Pancreas (tissue), 10 donors: ENCODE data around the gene GTF3C1. TPM values are rescaled to one million over a fixed set of nuclear protein-coding genes. Genes with fewer than 3 reads are reported as not detected.

Experiments used
- ATAC-seq, 4 donors: fragments of 200-7000 bp; cut with Tn5 transposase; one replicate each; pipeline versions ENCODE4 v1.8.0 to v1.9.1; 2020; ENCODE audit warnings: mild to moderate bottlenecking in 4 of 4, moderate library complexity in 4 of 4
- DNase-seq, 6 donors: peaks; one replicate each; pipeline ENCODE4 v3.0.0-alpha.2; 2020
- FAIRE-seq: peaks from 2 replicates; lab custom pipeline; 2012; peaks lifted over from hg19 to GRCh38; lab: Jason Lieb, UNC
- H3K27ac ChIP-seq, 4 donors: fragments of 200-600 bp; sonication (generic); 1 replicate in 3 of 4; 2 replicates in 1 of 4; pipeline versions ENCODE4 v1.5.0 to v1.8.0; 2020
- H3K27me3 ChIP-seq, 4 donors: fragments of 200-600 bp; one replicate each; pipeline ENCODE4 v1.8.0; 2021
- H3K36me3 ChIP-seq, 3 donors: fragments of 200-600 bp; sonication (generic) in 1 of 3; one replicate each; pipeline versions ENCODE4 v1.5.0 to v1.8.0; 2020 to 2021
- H3K4me1 ChIP-seq, 3 donors: fragments of 200-600 bp; one replicate each; pipeline ENCODE4 v1.8.0; 2021
- H3K4me3 ChIP-seq, 4 donors: fragments of 200-600 bp; sonication (generic) in 2 of 4; one replicate each; pipeline versions ENCODE4 v1.5.0 to v1.8.0; 2020 to 2021
- H3K9me3 ChIP-seq, 4 donors: fragments of 200-600 bp; one replicate each; pipeline ENCODE4 v1.8.0; 2021
- CTCF ChIP-seq, 4 donors: fragments of 200-600 bp; sonication (generic) in 3 of 4; IDR thresholded peaks; one replicate each; pipeline versions ENCODE4 v1.5.0 to v1.8.0; 2021; ENCODE audit warnings: antibody characterized with exemption in 4 of 4
- WGBS, 2 donors: extraction: QIAGEN DNeasy Blood & Tissue Kit; methylation state at CpG; one replicate each; pipeline ENCODE4 v1.1.7; 2013; 5-methylcytosine and 5-hydroxymethylcytosine counted together
- intact Hi-C, 3 donors: fragments of 100-400 bp; cut with DNase I; formaldehyde crosslinking; loops; one replicate each; pipeline versions ENCODE4 v1.11.1 to v1.14.2; 2022
- polyA plus RNA-seq, 2 donors: library from polyadenylated mRNA; stranded (reverse); fragments of 200-250 nt; gene quantifications; one replicate each; pipeline ENCODE4 v1.2.3, GENCODE V29; 2013
- total RNA-seq, 6 donors: library from RNA; stranded (reverse); fragmentation: NEBNext Ultra II Directional in 4 of 6; extraction: Animal tissue kit (Norgen Biotek cat#: 25700) in 4 of 6; gene quantifications; one replicate each; pipeline versions ENCODE4 v1.2.1 to v1.2.4, GENCODE V29; 2021 to 2023
- donor health status: healthy with polysubstance abuse.
- donor health status: DM: no; HTN: no; CAD: no; lungs with moderate emphysema.
- donor health status: DM: no; HTN: no; CAD: no.
- donor health status: control.
- donor health status: control.
- donor health status: Bipolar disorder and iron deficiency.
- donor health status: DM: yes; HTN: yes; CAD: no.
- donor health status: DM: no; HTN: no; CAD: no.
- donor health status: DM: no; HTN: no; CAD: no.
- donor health status: DM: yes; HTN: yes; CAD: no.

GTF3C1 gene
- total and polyA plus RNA-seq, 8 donors: 31.5 to 113 (median 43.8) TPM

- Histone ChIP-seq H3K27ac (no peak overlapping the region), H3K36me3 (peaks cover 8 to 91% (median 62%) of the 10 kb centered on the region in 3 donors), H3K4me3 (no peak overlapping the region), H3K9me3 (no peaks in the 10 kb centered on the region), H3K4me1 (no peaks in the 10 kb centered on the region), H3K27me3 (no peaks in the 10 kb centered on the region)
- TF ChIP-seq CTCF (IDR thresholded peaks at IDR 0.05): no peak
- no peak for FAIRE-seq
- intact Hi-C loops: no loop called here
- no peak for ATAC-seq
- WGBS, 2 donors: 93 to 98% methylated on average over 9 of the region's 9 CpGs
- DNase-seq: no peak
Measured at GRCh38 chr16:27485126-27485525, 64.6 kb downstream of the GTF3C1 start.

GRCh38 chr16:27483624-27484023, 66.1 kb downstream of the GTF3C1 start:
- peaks cover 8 to 88% (median 51%) of the 10 kb centered on the region in 3 donors for H3K36me3 ChIP-seq
- no peaks in the 10 kb centered on the region for H3K9me3 ChIP-seq
- FAIRE-seq: no peak
- H3K27me3 ChIP-seq: no peaks in the 10 kb centered on the region
- WGBS, 2 donors: 96 to 97% methylated on average over 5 of the region's 5 CpGs
- H3K4me1 ChIP-seq: no peaks in the 10 kb centered on the region
- no peak for ATAC-seq
- no peak overlapping the region for H3K4me3 ChIP-seq
- no peak for TF ChIP-seq CTCF (IDR thresholded peaks at IDR 0.05)
- intact Hi-C loops: no loop called here
- peak in 1 of 6 donors; percentile 18 for DNase-seq
- no peak overlapping the region for H3K27ac ChIP-seq

GRCh38 chr16:27483088-27483437, 66.7 kb downstream of the GTF3C1 start:
- H3K36me3 ChIP-seq: peaks cover 10 to 88% (median 51%) of the 10 kb centered on the region in 3 donors
- no peaks in the 10 kb centered on the region for H3K9me3 ChIP-seq
- DNase-seq (no peak), ATAC-seq (no peak), FAIRE-seq (no peak)
- TF ChIP-seq CTCF (IDR thresholded peaks at IDR 0.05): no peak
- H3K27ac ChIP-seq: no peak overlapping the region
- no peak overlapping the region for H3K4me3 ChIP-seq
- H3K4me1 ChIP-seq: no peaks in the 10 kb centered on the region
- intact Hi-C loops: no loop called here
- 72 to 76% methylated on average over 5 of the region's 5 CpGs for WGBS, 2 donors
- H3K27me3 ChIP-seq: no peaks in the 10 kb centered on the region

- DNase-seq (no peak), FAIRE-seq (no peak), ATAC-seq (no peak)
- Histone ChIP-seq H3K9me3 (no peaks in the 10 kb centered on the region), H3K36me3 (peaks cover 14 to 88% (median 51%) of the 10 kb centered on the region in 3 donors), H3K4me3 (no peak overlapping the region), H3K27me3 (no peaks in the 10 kb centered on the region), H3K27ac (no peak overlapping the region), H3K4me1 (no peaks in the 10 kb centered on the region)
- intact Hi-C loops: no loop called here
- WGBS, 2 donors: 78 to 83% methylated on average over 10 of the region's 10 CpGs
- no peak for TF ChIP-seq CTCF (IDR thresholded peaks at IDR 0.05)
Measured at GRCh38 chr16:27482397-27483087, 67.2 kb downstream of the GTF3C1 start.

DNA sequence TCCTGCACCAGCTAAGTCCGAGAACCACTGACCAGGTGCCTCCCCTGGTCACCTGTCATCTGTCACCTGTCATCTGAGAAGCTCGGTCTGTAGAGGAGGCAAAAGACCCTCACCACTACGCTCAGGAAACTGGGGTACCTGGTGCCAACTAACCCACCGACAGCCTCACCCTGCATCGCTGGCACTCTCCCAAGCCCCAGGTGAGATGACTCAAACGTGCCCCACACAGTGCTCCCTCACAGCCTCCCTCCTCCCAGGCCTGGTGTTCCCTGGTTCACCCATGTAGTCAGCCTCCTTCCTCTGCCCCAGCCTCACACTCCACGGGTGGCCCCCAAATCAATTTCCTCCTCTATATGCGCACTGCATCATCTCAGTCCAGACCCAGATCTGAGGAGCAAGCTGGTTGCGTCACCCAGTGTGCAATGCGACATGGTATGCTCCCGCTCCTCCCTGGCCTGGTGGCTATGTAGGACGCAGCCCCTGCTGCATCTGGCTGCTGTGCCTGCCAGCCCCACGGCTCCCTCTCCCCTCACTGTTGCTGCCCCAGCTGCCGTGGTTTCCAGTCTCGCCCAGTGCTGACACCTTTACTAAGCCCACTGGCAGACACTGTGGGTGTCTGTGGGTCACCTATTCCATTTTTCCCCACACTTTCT, 68.3 kb downstream of the GTF3C1 start:
- no peak overlapping the region for H3K27ac ChIP-seq
- intact Hi-C loops: no loop called here
- ATAC-seq: no peak

More for the DNA sequence above, 68.3 kb downstream of the GTF3C1 start:
- no peak for FAIRE-seq
- no peaks in the 10 kb centered on the region for H3K27me3 ChIP-seq
- peak in 1 of 6 donors; percentile 39 for DNase-seq
- 87 to 89% methylated on average over 15 of the region's 15 CpGs for WGBS, 2 donors
- TF ChIP-seq CTCF (IDR thresholded peaks at IDR 0.05): no peak
- H3K9me3 ChIP-seq: no peaks in the 10 kb centered on the region
- no peak overlapping the region for H3K4me3 ChIP-seq
- H3K4me1 ChIP-seq: no peaks in the 10 kb centered on the region
- H3K36me3 ChIP-seq: peaks cover 15 to 92% (median 57%) of the 10 kb centered on the region in 3 donors
